ENCODE results near the gene ANO1.

GRCh38 chr11:70110538-70111055, 32.5 kb downstream of the ANO1 start:
- TF ChIP-seq, protein P1, sequence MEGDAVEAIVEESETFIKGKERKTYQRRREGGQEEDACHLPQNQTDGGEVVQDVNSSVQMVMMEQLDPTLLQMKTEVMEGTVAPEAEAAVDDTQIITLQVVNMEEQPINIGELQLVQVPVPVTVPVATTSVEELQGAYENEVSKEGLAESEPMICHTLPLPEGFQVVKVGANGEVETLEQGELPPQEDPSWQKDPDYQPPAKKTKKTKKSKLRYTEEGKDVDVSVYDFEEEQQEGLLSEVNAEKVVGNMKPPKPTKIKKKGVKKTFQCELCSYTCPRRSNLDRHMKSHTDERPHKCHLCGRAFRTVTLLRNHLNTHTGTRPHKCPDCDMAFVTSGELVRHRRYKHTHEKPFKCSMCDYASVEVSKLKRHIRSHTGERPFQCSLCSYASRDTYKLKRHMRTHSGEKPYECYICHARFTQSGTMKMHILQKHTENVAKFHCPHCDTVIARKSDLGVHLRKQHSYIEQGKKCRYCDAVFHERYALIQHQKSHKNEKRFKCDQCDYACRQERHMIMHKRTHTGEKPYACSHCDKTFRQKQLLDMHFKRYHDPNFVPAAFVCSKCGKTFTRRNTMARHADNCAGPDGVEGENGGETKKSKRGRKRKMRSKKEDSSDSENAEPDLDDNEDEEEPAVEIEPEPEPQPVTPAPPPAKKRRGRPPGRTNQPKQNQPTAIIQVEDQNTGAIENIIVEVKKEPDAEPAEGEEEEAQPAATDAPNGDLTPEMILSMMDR (IDR thresholded peaks at IDR 0.05): no peak
- TF ChIP-seq POLR2AphosphoS5 (IDR thresholded peaks at IDR 0.05): no peak

Measured in prostate gland (tissue), 2 donors.